Tibial nerve (tissue), 3 donors: ENCODE data around the gene CDK15.
"Not testable (repeated sequence)": the region's sequence is repeated elsewhere in the genome, so short reads cannot be mapped to it uniquely, and the experiment has no call there.

ENCODE experiments used
- CTCF ChIP-seq, 5 experiments: fragments of 200-600 bp in 3 of 5; fragments of 450-650 bp in 2 of 5; sonication (generic) in 3 of 5; IDR thresholded peaks; one replicate each; pipeline ENCODE4 v1.5.1; 2016 to 2019; ENCODE audit warnings: antibody characterized with exemption in 5 of 5, mild to moderate bottlenecking in 3 of 5, moderate library complexity in 2 of 5
- POLR2A ChIP-seq, 2 donors: fragments of 450-650 bp; IDR thresholded peaks; one replicate each; pipeline ENCODE4 v1.6.1; 2017; ENCODE audit warnings: antibody characterized with exemption in 2 of 2, mild to moderate bottlenecking in 2 of 2, moderate library complexity in 2 of 2

- TF ChIP-seq CTCF, POLR2A (IDR thresholded peaks at IDR 0.05): not testable (repeated sequence)
These were observed 41.9 kb upstream of the CDK15 start for GRCh38 chr2:201764469-201764868.
